GM21723 (cell line): Measurements from ENCODE around the gene CYP19A1.
"Not testable (repeated sequence)": the region's sequence is repeated elsewhere in the genome, so short reads cannot be mapped to it uniquely, and the experiment has no call there.

Experiments used
- ATAC-seq: cut with Tn5 transposase; IDR thresholded peaks from one replicate; pipeline ENCODE4 v1.9.1; 2021; ENCODE audit warnings: mild to moderate bottlenecking, moderate library complexity; ENCODE audit not compliant: unreplicated experiment

CYP19A1 gene

GRCh38 chr15:51265037-51265555 is 73.3 kb downstream of the CYP19A1 start:
- no peak for ATAC-seq

GRCh38 chr15:51263726-51264125 is 74.7 kb downstream of the CYP19A1 start:
- no peak for ATAC-seq

GRCh38 chr15:51263116-51263515 is 75.3 kb downstream of the CYP19A1 start:
- no peak for ATAC-seq

- ATAC-seq, result no peak
Observed at GRCh38 chr15:51262463-51262862, 75.9 kb downstream of the CYP19A1 start.

GRCh38 chr15:51261113-51261512 is 77.3 kb downstream of the CYP19A1 start:
- ATAC-seq, result not testable (repeated sequence)

GRCh38 chr15:51260202-51260601 is 78.2 kb downstream of the CYP19A1 start:
- no peak for ATAC-seq

GRCh38 chr15:51255533-51255932 is 82.9 kb downstream of the CYP19A1 start:
- no peak for ATAC-seq

GRCh38 chr15:51253366-51253765 is 85.0 kb downstream of the CYP19A1 start:
- ATAC-seq, result no peak

GRCh38 chr15:51252671-51253070 is 85.7 kb downstream of the CYP19A1 start:
- no peak for ATAC-seq

GRCh38 chr15:51251556-51251955 is 86.8 kb downstream of the CYP19A1 start:
- no peak for ATAC-seq

GRCh38 chr15:51250217-51251011 is 88.0 kb downstream of the CYP19A1 start:
- no peak for ATAC-seq

GRCh38 chr15:51245628-51246027 is 92.8 kb downstream of the CYP19A1 start:
- no peak for ATAC-seq

GRCh38 chr15:51244423-51244869 is 94.0 kb downstream of the CYP19A1 start:
- ATAC-seq, result peak; percentile 56

- no peak for ATAC-seq
Observed at GRCh38 chr15:51243774-51244173, 94.6 kb downstream of the CYP19A1 start.

- no peak for ATAC-seq
Observed at GRCh38 chr15:51240066-51240465, 98.3 kb downstream of the CYP19A1 start.

- no peak for ATAC-seq
Observed at GRCh38 chr15:51237816-51238215, 100.6 kb downstream of the CYP19A1 start.

GRCh38 chr15:51234176-51234927 is 104.0 kb downstream of the CYP19A1 start:
- ATAC-seq, result no peak

- ATAC-seq, result no peak
Observed at GRCh38 chr15:51232581-51232980, 105.8 kb downstream of the CYP19A1 start.

- ATAC-seq, result no peak
Observed at GRCh38 chr15:51229907-51230330, 108.5 kb downstream of the CYP19A1 start.

- peak; percentile 89 for ATAC-seq
Observed at GRCh38 chr15:51227940-51228732, 110.3 kb downstream of the CYP19A1 start.
